Superior temporal gyrus (tissue), 1 donor: ENCODE results near the gene EPHB1.

Experiments
- DNase-seq: peaks from one replicate; pipeline ENCODE4 v3.0.0-alpha.2; 2016; ENCODE audit errors: extremely low spot score

EPHB1 gene

DNA sequence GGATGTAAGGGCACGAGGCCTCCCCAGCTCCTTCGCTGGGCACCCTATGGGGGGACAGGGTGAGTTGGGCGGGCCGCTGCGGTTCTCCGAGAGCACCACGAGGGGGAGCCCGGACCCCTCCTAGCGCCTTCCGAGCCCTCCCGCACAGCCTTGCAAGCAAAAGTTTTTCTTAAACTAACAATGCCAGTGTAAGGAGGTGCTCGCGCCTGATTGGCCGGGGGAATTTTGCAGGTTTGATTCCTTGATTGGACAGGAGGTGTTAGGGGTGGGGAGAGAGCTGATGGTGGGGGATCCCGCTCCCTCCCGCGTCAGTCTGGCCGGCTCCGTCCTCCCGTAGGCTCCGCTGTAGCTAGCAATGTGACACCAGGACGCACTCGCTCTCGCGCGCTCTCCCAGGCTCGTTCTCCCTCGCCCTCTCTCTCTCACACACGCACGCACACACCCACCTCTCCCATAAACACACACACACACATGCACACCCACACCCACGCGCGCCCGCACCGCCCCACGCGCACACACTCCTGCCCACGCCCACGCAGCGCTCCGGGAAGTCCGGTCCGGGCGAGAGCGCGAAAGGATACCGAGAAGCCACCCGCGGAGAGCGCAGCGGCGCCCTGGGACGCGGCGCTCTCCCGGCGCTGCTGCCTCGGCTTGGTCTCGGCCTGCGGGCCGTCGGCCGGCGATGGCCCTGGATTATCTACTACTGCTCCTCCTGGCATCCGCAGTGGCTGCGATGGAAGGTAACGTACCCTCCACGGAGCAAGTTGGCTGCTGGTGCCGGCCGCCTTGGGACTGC, at the start of gene EPHB1:
TSS of gene EPHB1 (plus strand) at position 311 of the 796 bp plus-strand sequence.
- DNase-seq = peak; percentile 87

DNA sequence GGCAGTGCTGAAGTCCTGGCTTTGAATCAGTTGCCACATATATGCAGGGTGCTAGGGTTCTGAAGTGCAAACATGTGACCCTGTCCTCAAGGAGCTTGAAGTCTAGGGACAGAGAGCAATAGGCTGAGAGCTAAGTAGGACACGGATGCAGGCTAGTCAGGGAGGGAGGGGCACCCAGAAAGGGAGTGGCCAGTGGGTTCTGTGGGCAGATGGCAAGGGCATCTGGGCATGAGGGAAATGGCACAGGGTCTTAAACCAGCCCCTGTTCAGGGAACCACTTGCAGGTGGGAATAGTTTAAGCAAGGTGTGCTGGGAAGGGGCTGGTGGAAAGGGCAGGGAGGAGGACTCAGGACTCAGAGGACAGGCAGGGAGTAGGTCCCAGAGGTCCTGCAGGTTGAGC, 46.4 kb upstream of the EPHB1 start:
- DNase-seq = no peak

GRCh38 chr3:134749174-134749573, 45.9 kb upstream of the EPHB1 start:
- no peak for DNase-seq

GRCh38 chr3:134749802-134750553, 45.1 kb upstream of the EPHB1 start:
- DNase-seq = no peak

DNA sequence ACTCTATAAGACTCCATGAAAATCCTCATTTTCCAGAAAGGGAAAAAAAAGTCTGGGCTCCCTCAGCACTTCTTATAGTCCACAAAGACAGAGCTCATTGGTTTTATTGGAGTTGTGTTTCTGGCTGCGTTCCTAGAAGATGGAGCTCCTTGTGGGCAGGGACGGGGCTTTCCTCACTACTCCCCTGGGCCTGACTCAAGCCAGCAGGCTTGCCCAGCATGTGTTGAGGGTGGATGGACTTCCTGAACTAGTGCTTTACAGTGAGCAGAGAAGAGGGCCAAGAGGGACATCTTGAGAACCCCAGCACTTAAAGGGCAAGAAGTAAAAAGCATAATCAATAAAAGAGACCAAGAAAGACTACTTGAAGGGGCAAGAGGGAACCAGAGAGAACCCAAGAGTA, 43.2 kb upstream of the EPHB1 start:
- no peak for DNase-seq

DNA sequence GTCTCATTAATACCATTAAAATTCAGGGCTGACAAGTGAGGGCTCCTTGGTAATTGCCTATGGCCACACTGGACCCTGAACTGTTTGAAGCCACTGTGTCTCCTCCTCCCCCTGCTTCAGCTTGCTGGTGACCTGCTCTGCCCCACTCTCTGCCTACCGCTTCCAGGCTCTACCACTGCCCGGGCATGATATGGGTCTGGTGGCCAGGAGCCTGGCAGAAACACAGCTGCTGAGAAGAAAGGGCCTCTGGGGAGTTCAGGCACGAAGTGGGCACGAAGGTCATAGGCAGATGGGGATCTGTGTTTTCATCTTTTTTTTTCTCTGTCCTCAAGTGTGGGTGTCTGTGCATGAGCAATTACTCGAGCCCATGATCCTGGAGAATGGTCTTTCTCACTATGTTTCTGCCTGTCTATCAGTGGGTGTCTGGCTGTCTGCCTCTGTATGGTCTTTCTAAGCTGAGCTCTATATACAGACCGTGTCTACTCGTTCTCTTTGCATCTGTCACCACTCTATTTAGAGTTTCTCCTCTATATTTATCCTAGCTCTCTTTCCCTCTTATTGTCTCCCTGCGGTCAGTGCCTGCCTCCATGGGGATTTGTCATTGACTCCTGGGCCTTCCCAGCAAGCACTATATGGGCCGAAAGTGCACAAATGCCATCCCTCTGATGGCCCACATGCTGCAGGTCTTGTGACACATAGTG, 42.1 kb upstream of the EPHB1 start:
- DNase-seq = no peak

DNA sequence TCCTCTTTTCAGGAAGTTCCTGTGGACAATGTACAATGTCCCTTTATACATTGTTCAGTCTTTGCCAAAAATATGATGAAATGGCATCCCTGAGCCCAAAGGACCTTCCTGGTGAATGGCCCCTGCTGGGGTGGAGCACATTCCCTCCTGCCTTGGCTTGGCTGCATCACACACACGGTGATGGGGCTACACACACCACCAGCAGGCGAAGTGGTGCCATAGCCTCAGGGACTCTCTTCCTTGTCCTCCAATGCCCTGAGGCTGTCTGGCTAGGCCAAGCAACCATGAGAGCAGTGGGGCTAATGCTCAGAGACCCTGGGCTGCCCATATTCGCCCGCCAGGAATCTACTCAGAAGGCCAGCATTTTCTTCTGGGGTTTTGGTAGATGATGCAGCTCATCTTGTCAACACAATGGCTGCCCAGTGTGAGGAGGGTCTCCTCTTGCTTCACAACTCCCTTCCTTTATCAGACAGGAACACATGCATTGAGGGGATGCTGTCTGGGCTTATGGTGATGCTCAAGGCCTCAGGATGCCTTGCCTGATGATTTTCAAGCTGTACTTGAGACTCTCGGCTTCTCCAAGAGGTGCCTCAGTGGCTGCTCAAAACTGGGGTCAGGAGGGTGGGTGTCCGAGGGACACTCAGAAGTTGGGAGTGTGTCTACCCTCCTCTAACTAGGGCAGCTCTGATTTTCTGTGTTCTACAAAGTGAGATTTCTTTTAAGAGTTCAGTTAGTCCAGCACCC, 40.9 kb upstream of the EPHB1 start:
- DNase-seq = no peak

DNA sequence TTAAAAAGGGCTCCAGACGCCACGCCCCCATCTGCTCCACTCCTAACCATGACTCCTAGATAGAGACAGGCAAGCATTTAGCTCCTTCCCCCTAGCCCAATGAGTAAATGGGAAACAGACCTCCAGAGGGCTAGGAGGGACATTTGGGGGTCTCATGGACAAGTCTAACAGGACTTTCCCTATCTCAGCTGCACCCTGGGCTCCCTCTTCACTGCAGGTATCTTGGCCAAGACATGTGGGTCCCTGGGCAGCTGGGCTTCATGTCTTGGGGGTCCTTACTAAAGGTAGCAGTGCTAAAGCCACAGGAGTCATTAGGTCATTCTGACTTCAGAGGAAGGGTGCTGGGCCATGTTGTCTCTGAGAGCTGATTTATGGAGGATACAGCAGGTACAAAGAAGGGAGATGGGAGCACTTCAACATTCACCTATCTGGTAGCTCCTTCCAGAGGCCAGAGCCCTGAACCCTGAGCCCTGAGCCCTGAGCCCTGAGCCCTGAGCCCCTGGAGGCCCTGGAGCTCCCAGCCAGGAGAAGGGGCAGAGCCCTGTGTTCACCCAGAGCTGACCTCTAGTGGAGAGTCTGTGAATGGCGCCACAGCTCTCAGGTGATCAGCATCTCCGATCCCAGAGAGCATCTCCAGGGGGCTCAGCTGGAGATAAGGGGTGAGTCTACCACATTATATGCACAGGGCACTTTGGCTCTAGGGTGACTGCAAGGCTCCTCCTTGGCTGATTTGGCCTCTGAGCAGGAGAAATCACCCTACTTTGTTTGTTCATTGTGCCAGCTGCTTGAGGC, 40.1 kb upstream of the EPHB1 start:
- no peak for DNase-seq

- no peak for DNase-seq
These were observed 39.2 kb upstream of the EPHB1 start for GRCh38 chr3:134755821-134756220.

DNA sequence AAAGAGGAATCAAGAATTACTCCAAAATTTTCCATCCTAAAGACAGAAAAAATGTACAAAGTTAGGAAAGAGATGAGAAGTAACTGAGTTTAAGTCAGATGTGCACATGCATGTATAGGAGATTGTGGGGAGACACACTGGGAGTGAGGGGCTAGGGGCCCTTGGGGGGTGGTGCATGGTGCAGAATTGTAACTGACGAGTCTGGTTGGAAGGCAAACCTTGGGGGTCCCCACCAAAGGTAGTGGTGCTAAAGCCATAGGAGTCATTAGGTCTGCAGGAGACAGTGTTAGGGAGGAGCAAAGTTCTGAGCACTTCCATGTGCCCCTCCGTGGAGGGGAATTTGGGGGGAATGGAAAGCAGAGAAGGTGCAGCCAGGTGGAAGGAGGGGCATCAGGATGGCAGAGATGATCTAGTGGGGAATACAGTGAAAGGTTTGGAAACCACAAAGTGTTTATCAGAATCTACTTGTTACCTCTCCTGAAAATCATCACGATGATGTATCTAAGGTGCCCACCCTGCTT, 37.5 kb upstream of the EPHB1 start:
- DNase-seq = no peak

DNA sequence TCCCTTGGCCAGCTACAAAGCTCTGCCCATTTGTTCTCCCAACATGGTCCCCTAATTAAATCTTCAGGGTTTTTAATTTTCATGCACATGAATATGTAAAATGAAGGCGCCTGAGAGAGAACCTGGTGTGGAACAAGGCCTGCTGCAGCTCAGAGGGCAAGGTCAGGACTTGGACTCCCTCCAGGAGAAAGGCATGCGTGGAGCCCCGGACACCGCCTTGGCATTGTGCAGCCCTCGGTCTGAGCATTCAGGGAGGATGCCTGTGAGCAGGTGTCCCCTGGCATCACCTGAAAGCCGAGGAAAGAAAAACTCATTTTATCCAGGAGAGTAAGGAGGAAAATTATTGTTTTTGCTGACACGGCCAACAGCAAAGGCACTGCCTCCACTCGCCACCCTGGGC, 33.8 kb upstream of the EPHB1 start:
- no peak for DNase-seq

GRCh38 chr3:134762016-134762415, 33.0 kb upstream of the EPHB1 start:
- DNase-seq = no peak

GRCh38 chr3:134765468-134765867, 29.6 kb upstream of the EPHB1 start:
- no peak for DNase-seq

GRCh38 chr3:134766290-134766689, 28.8 kb upstream of the EPHB1 start:
- no peak for DNase-seq

DNA sequence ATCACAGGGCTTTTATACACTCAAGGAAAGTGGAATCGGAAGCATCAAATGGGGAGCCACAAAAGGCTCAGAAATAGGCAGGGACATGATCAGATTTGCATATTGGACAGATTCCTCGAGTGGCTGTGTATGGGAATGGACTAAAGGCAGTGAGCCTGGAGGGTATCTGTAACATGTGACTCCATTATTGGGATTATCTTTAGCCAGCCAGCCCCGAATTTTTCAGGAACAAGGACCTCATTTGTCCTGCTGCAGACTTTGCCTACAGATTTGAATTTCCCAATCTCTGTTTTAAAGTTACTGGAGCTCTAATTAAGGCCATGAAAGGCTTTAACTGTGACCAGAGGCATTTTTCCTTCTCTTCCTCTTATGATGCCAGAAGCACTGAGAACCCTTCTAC, 26.9 kb upstream of the EPHB1 start:
- no peak for DNase-seq

GRCh38 chr3:134768837-134769236, 26.2 kb upstream of the EPHB1 start:
- no peak for DNase-seq

DNA sequence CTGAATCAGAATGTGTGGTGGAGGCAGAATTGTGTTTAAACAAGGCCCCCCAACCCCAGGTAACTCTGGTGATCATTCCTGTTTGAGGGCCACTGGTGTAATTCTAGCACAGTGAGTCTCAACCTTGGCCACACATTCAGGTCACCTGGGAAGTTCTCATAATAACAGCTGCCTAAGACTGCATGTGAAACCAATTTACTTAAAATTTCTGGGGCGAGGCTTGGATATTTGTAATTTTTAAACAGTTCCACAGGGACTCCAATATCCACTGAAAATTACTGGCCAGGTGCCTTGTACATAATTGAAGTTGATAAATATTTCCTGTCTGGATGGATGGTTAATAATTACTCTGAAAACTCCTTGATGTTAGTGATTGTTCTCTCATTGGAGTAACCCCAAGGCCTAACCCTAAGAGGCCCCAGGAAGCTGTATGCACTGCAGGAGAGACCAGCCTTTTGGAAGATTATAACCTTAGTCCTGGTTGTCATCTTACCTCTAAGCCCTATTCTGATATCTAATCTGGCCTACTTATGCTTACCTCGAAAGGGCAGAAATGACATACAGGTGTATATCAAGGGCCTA, 25.7 kb upstream of the EPHB1 start:
- DNase-seq = no peak

- DNase-seq = no peak
These were observed 23.0 kb upstream of the EPHB1 start for GRCh38 chr3:134772011-134772410.

- no peak for DNase-seq
These were observed 22.5 kb upstream of the EPHB1 start for GRCh38 chr3:134772591-134772990.

GRCh38 chr3:134775831-134776230, 19.2 kb upstream of the EPHB1 start:
- no peak for DNase-seq
